ENCODE data around the gene ITGA11. TPM values are rescaled to one million over a fixed set of nuclear protein-coding genes. Genes with fewer than 3 reads are reported as not detected.

The ITGA11 gene
- total and polyA plus RNA-seq, 8 donors, result 0.19 to 4.1 (median 0.66) TPM

GRCh38 chr15:68417051-68417450 lies 14.9 kb downstream of the ITGA11 start:
- ATAC-seq, result no peak
- Histone ChIP-seq H3K27ac (no peak overlapping the region), H3K36me3 (no peaks in the 10 kb centered on the region), H3K4me1 (no peaks in the 10 kb centered on the region), H3K4me3 (no peak overlapping the region), H3K27me3 (no peaks in the 10 kb centered on the region), H3K9me3 (no peaks in the 10 kb centered on the region)
- WGBS, 2 donors, result 74 to 76% methylated on average over 3 of the region's 3 CpGs
- no peak for TF ChIP-seq CTCF (IDR thresholded peaks at IDR 0.05)
- FAIRE-seq, result no peak
- DNase-seq, result peak in 1 of 6 donors; percentile 2
- intact Hi-C loops (cut with DNase I), result no loop called here

GRCh38 chr15:68416158-68416535 lies 15.8 kb downstream of the ITGA11 start:
- intact Hi-C loops (cut with DNase I), result no loop called here

GRCh38 chr15:68415501-68416157 lies 16.3 kb downstream of the ITGA11 start:
- no peaks in the 10 kb centered on the region for H3K4me1 ChIP-seq
- no peak for TF ChIP-seq CTCF (IDR thresholded peaks at IDR 0.05)
- H3K27ac ChIP-seq, result no peak overlapping the region
- intact Hi-C loops (cut with DNase I), result no loop called here
- DNase-seq, result peak in 1 of 6 donors; percentile 9
- no peak overlapping the region for H3K4me3 ChIP-seq
- no peaks in the 10 kb centered on the region for H3K27me3 ChIP-seq
- no peak for ATAC-seq
- no peaks in the 10 kb centered on the region for H3K36me3 ChIP-seq
- 75 to 76% methylated on average over 6 of the region's 6 CpGs for WGBS, 2 donors
- no peaks in the 10 kb centered on the region for H3K9me3 ChIP-seq
- no peak for FAIRE-seq

More at GRCh38 chr15:68416158-68416535, 15.8 kb downstream of the ITGA11 start:
- no peak for TF ChIP-seq CTCF (IDR thresholded peaks at IDR 0.05)
- ATAC-seq, result no peak
- no peak for DNase-seq
- H3K27me3 ChIP-seq, result no peaks in the 10 kb centered on the region
- H3K36me3 ChIP-seq, result no peaks in the 10 kb centered on the region
- no peak overlapping the region for H3K4me3 ChIP-seq
- H3K9me3 ChIP-seq, result no peaks in the 10 kb centered on the region
- H3K27ac ChIP-seq, result no peak overlapping the region
- H3K4me1 ChIP-seq, result no peaks in the 10 kb centered on the region
- FAIRE-seq, result no peak
- WGBS, 2 donors, result 77 to 88% methylated on average over 4 of the region's 4 CpGs

GRCh38 chr15:68415061-68415460 lies 16.9 kb downstream of the ITGA11 start:
- Histone ChIP-seq H3K36me3 (no peaks in the 10 kb centered on the region), H3K9me3 (no peaks in the 10 kb centered on the region), H3K4me3 (no peak overlapping the region), H3K27ac (no peak overlapping the region), H3K27me3 (no peaks in the 10 kb centered on the region), H3K4me1 (no peaks in the 10 kb centered on the region)
- TF ChIP-seq CTCF (IDR thresholded peaks at IDR 0.05), result no peak
- no peak for DNase-seq
- ATAC-seq, result no peak
- WGBS, 2 donors, result 82 to 83% methylated on average over 7 of the region's 7 CpGs
- intact Hi-C loops (cut with DNase I), result no loop called here
- FAIRE-seq, result no peak

- TF ChIP-seq CTCF (IDR thresholded peaks at IDR 0.05), result no peak
- FAIRE-seq (no peak), DNase-seq (peak in 1 of 6 donors; percentile 7), ATAC-seq (no peak)
- no peaks in the 10 kb centered on the region for H3K9me3 ChIP-seq
- no peaks in the 10 kb centered on the region for H3K4me1 ChIP-seq
- no peak overlapping the region for H3K27ac ChIP-seq
- intact Hi-C loops (cut with DNase I), result no loop called here
- 91 to 94% methylated on average over 8 of the region's 8 CpGs for WGBS, 2 donors
- H3K27me3 ChIP-seq, result no peaks in the 10 kb centered on the region
- H3K4me3 ChIP-seq, result no peak overlapping the region
- H3K36me3 ChIP-seq, result no peaks in the 10 kb centered on the region
These were observed 17.4 kb downstream of the ITGA11 start for GRCh38 chr15:68414591-68414990.
